Measurements from ENCODE around the gene SPC24.
"Not testable (repeated sequence)": the region's sequence is repeated elsewhere in the genome, so short reads cannot be mapped to it uniquely, and the experiment has no call there.

The SPC24 gene

GRCh38 chr19:11127905-11128304 is 27.7 kb downstream of the SPC24 start:
- DNase-seq = no peak

GRCh38 chr19:11125994-11126685 is 29.4 kb downstream of the SPC24 start:
- DNase-seq = peak; percentile 63

GRCh38 chr19:11124157-11124556 is 31.4 kb downstream of the SPC24 start:
- DNase-seq = not testable (repeated sequence)

- no peak for DNase-seq
These were observed 32.5 kb downstream of the SPC24 start for GRCh38 chr19:11123114-11123513.

- DNase-seq = not testable (repeated sequence)
These were observed 33.6 kb downstream of the SPC24 start for GRCh38 chr19:11121963-11122362.

GRCh38 chr19:11116507-11116906 is 39.1 kb downstream of the SPC24 start:
- no peak for DNase-seq

GRCh38 chr19:11115895-11116446 is 39.6 kb downstream of the SPC24 start:
- no peak for DNase-seq

- no peak for DNase-seq
These were observed 40.5 kb downstream of the SPC24 start for GRCh38 chr19:11115042-11115441.

- no peak for DNase-seq
These were observed 42.4 kb downstream of the SPC24 start for GRCh38 chr19:11113140-11113708.

GRCh38 chr19:11111771-11112144 is 43.8 kb downstream of the SPC24 start:
- no peak for DNase-seq

GRCh38 chr19:11111117-11111770 is 44.3 kb downstream of the SPC24 start:
- no peak for DNase-seq

GRCh38 chr19:11108746-11109145 is 46.8 kb downstream of the SPC24 start:
- DNase-seq = no peak

GRCh38 chr19:11106477-11106876 is 49.1 kb downstream of the SPC24 start:
- no peak for DNase-seq

- no peak for DNase-seq
These were observed 50.5 kb downstream of the SPC24 start for GRCh38 chr19:11105014-11105636.

GRCh38 chr19:11103667-11104066 is 51.9 kb downstream of the SPC24 start:
- not testable (repeated sequence) for DNase-seq

- no peak for DNase-seq
These were observed 52.6 kb downstream of the SPC24 start for GRCh38 chr19:11102944-11103343.

- no peak for DNase-seq
These were observed 54.5 kb downstream of the SPC24 start for GRCh38 chr19:11101057-11101456.

- no peak for DNase-seq
These were observed 55.5 kb downstream of the SPC24 start for GRCh38 chr19:11100049-11100448.

- DNase-seq = no peak
These were observed 56.7 kb downstream of the SPC24 start for GRCh38 chr19:11098861-11099260.

- DNase-seq = no peak
These were observed 57.3 kb downstream of the SPC24 start for GRCh38 chr19:11098327-11098726.

GRCh38 chr19:11097367-11097766 is 58.2 kb downstream of the SPC24 start:
- DNase-seq = not testable (repeated sequence)

- DNase-seq = no peak
These were observed 59.3 kb downstream of the SPC24 start for GRCh38 chr19:11096210-11096841.
